ENCODE results near the gene KMT5B.

The KMT5B gene

DNA sequence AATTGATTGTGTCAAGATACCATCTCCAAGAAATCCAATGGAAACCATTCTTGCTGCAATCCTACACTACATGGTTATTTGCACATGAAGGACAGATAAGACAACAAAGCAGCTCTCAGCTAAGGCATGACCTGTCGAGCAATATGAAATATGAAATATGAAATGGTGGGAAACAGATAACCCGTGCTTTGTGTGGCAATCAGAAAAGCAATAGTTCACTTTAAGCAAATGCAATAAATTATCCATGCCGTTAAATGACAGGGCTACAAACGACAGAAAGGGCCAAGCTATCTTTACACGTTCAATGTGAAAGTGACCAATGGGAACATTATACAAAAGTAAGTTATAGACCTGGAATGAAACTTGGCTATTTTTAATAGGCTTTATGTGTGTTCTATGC is 35.2 kb downstream of the KMT5B start:
- no peak for DNase-seq

DNA sequence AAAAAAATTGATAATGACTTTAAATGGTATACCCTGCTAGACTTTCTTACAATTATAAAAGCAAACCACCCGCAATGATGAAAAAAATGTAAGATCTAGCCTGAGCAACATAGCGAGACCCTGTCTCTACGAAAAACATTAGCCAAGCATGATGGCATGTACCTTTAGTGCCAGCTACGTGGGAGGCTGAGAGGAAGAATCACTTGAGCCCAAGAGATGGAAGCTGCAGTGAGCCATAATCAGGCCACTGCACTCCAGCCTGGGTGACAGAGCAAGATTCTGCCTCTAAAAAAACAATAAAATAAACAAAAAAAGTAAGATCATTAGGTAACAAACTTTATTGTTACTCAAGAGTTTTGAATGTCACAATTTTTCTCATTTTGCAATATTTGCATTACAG is 39.2 kb downstream of the KMT5B start:
- DNase-seq, result no peak

DNA sequence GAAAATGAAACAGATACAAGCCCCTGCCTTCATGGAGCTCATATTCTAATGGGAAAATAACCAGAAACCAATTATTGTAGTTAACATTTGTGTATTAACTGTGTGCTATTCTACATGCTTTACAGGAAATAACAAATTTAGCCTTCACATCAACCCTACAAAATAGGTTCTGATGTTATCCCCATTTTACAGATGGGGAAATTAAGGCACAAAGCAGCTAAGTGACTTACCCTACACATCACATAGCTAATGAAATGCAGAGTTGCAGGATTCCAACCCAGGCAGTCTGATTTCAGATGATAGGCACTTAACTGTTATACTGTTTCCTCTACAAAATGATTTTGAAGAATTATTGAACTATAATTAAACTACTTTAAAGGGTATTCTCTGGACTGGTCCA is 43.7 kb downstream of the KMT5B start:
- DNase-seq, result no peak

DNA sequence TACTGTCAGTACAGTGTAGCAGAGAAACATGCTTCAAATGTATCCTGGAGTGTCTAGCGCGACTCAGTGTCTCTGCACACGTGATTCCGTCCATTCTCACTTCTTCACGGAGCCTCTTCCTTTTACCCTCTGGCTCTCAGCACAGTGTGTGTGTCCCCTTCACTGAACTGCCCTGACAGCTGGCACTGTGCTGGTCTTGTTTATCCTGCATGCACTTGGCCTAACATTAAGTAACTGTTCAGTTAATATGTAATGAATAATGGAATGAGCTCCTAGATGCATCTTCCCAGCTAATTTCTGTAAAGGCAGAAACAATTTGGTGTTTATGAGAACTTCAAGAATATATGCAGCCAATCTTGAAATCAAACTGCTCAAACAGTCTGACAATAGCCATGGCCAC is 44.4 kb downstream of the KMT5B start:
- no peak for DNase-seq

GRCh38 chr11:68167474-68167873 is 45.6 kb downstream of the KMT5B start:
- DNase-seq, result no peak

GRCh38 chr11:68166969-68167368 is 46.1 kb downstream of the KMT5B start:
- no peak for DNase-seq

- no peak for DNase-seq
These were observed 47.5 kb downstream of the KMT5B start for GRCh38 chr11:68165601-68166000.

GRCh38 chr11:68164437-68164836 is 48.7 kb downstream of the KMT5B start:
- no peak for DNase-seq

- no peak for DNase-seq
These were observed 49.4 kb downstream of the KMT5B start for GRCh38 chr11:68163691-68164090.

DNA sequence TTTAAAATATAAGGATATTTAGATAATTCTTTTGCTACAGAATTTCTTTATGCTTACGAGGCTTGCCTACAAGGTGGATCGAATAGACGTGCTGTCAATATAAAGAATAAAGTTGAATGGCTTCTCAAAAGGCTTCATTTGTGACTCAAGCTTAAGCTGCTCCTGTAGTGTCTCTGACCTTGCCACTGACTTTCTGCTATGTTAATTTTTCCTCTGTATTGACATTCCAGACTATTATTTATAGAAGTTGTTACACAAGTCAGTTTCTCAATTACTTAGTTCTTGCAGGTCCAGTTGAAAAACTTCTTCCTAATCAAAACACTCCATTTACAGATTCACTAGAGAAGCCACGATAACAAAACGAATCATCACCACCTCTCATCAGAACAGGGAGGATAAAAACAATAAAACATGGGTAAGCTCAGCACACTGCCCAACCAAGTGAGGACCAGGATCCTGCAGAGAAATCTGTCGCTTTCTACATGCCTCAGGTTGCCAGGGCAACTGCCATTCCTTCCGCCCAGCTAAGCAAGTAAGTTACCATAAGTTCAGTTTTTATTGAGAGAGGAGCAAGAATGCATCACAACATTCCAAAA is 52.9 kb downstream of the KMT5B start:
- DNase-seq, result no peak

DNA sequence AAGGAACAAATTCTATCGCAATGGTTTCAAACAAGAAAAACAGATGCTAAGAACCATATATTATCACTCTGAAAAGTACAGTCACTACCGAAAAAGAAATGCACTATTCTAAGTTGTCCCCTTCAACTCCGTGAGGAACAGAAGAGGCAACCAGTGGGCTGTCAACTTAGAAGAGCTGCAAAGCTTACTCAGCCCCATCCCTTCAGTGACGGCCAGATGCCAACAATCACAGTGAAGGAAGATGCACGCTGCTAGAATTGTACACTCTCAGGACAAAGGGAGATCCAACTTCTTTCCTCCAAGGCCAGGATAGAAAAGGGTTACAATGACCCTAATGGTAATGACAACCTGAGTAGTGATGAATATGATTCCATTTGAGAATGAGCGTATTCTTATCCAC is 53.4 kb downstream of the KMT5B start:
- no peak for DNase-seq

- no peak for DNase-seq
These were observed 53.9 kb downstream of the KMT5B start for GRCh38 chr11:68159161-68159560.

GRCh38 chr11:68158580-68158979 is 54.5 kb downstream of the KMT5B start:
- DNase-seq, result no peak

GRCh38 chr11:68153742-68154141 is 59.4 kb downstream of the KMT5B start:
- no peak for DNase-seq

DNA sequence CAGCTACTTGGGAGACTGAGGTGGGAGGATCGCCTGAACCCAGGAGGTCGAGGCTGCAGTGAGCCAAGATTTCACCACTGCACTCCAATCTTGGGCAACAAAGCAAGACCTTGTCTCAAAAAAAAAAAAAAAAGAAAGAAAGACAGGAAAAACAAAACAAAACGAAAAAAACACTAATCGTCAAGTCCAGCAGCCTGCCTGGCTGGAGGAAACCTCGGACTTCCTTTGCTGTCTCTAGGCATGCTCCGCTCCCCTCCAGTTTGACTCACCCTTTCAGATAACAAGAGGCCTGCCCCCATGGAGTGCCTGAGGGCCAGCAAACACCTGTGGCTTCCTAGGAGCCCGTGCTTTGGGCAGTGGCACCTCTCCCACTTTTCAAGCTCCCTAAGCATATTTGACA is 63.1 kb downstream of the KMT5B start:
- DNase-seq, result no peak

DNA sequence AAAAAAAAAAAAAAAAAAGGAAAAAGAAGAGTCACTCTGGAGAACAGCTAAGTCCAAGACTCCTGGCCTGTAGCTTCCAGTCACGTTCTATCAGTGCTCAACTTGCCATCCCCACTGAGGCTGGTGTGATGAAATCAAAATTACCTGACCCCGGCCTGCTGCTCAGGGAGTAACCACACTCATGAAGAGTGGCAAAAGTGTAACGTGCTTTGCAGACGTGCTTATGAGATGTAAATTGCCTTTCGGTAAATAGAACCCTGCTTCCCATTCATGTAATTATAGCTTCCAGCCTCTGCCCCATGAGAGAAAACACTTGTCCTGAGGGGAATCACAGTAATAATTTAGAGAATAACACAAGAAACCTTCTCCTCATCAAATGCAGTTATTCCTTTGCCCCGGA is 63.7 kb downstream of the KMT5B start:
- DNase-seq, result no peak

- no peak for DNase-seq
These were observed 64.2 kb downstream of the KMT5B start for GRCh38 chr11:68148879-68149278.

DNA sequence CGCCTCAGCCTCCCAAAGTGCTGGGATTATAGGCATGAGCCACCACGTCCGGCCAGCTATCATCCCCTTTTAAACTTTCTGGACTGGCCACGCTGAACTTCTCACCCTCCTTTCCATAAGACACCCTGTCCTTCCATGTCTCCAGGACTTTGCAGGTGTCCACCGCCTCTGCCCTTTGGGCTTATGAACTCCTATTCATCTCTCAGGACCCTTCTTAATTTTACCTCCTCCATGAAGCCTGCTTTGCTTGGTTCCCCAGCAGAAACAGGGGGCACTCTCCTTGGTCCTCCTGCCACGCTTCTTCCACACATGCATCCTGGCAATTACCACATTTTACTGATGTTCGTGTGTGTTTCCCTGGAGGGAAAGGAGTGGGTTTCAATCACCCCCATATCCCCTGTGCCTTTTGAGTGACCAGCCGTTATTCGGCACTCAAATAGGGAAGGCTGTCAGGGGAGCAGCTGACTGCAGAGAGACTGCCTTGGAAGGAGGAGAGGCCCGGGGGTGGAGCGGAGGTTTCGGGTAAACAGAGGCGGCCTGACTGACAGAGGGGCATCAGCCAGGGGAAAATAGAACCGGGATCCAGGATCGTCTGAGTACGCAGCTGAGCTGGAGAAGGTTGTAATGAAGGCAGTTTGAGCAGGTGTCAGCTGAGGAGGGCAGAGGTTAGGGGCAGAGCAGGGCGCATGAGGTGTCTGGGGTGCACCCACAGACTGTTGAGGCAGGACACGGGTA is 64.9 kb downstream of the KMT5B start:
- no peak for DNase-seq

GRCh38 chr11:68146704-68147474 is 66.2 kb downstream of the KMT5B start:
- no peak for DNase-seq

DNA sequence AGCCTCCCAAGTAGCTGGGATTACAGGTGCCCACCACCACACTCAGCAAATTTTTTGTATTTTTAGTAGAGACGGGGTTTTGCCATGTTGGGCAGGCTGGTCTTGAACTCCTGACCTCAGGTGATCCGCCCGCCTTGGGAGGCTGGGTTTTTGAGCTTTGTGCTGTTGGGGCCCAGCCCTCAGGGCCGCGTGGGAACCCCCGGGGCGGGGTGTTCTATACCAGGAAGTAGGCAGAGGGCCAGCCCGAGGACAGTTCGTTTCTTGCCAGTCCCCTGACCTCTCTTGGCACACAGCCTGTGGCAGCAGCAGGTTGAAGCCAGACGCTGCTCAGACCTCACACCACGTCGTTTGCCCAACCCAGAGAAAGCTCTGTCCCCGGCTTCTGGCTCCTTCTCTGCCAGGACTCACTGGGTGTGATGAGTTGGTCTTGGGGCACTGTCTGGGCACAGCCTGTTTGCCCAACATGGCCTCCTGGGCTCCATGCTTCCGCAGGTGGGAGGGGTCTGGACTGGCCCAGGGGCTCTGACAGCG is 67.0 kb downstream of the KMT5B start:
- no peak for DNase-seq

DNA sequence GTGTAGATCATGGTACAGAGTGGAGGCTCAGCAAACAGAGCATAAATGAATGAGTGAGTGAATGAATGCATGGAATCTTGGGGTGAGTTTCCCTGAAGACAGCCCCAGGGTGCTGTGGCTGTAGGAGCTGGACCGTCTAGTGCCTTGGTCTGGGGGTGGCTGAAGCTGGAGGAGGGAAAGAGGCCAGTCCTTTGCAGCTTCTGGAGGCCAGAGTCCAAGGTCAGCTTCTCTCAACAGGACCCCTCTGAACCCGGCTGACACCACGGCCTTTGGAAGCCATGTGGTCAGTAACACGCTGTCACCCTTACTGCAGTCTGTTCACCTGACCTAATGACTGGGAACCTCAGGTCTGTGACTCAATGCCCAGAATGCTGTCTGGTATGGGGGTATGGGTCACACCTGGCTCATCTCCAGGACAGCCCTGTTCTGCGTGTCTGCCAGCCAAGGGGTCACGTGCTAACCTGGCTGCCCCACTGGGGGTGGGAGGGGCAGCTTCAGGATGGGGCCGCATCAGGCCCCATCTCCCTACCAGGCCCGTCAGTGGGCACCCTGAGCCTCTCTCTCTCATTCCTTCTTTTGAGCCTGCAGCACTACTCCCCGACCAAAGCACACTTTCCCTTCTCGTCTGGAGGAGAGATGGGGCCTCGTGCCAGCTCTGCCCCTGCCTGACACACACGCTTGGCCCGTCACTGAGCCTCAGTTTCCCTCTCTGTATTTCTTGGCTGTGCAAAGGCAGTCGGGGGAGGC is 67.8 kb downstream of the KMT5B start:
- no peak for DNase-seq

- no peak for DNase-seq
These were observed 69.8 kb downstream of the KMT5B start for GRCh38 chr11:68143310-68143689.
